Ovary (tissue), 3 donors: ENCODE data around the gene PCSK5.

Experiments used
- CTCF ChIP-seq, 3 donors: fragments of 450-650 bp in 2 of 3; fragments of 200-600 bp in 1 of 3; IDR thresholded peaks; one replicate each; pipeline versions ENCODE4 v1.5.1 to v1.8.0; 2016 to 2022; ENCODE audit warnings: antibody characterized with exemption in 3 of 3, mild to moderate bottlenecking in 1 of 3
- EP300 ChIP-seq: sonication (generic); formaldehyde crosslinking; IDR thresholded peaks from one replicate; pipeline ENCODE4 v1.6.1; 2017; ENCODE audit warnings: antibody characterized with exemption
- POLR2A ChIP-seq: fragments of 450-650 bp; IDR thresholded peaks from one replicate; pipeline ENCODE4 v1.6.1; 2017; ENCODE audit warnings: antibody characterized with exemption, mild to moderate bottlenecking, moderate library complexity
- donor health status: DM: no; HTN: no; CAD: no.

GRCh38 chr9:76203373-76203772 lies 312.9 kb downstream of the PCSK5 start:
- no peak for TF ChIP-seq CTCF (IDR thresholded peaks at IDR 0.05)
- no peak for TF ChIP-seq EP300
- no peak for TF ChIP-seq POLR2A
